Activated CD8-positive, alpha-beta T cell treated with anti-CD3 and anti-CD28 coated beads, Interleukin-2, amount 10 ng/mL, durations not matched to agents 7 days and 5 days (primary cell): ENCODE measurements around the gene RNU2-63P. TPM values are rescaled to one million over a fixed set of nuclear protein-coding genes. Genes with fewer than 3 reads are reported as not detected.

Experiments used
- total RNA-seq, 2 experiments: library from RNA; stranded (reverse); gene quantifications; one replicate each; pipeline ENCODE4 v1.2.3, GENCODE V29; 2021

RNU2-63P gene
- total RNA-seq, 2 experiments from 2014 or later = 4.5 to 7.0 TPM

Other genes with a start within 250 kb of the RNU2-63P start
- 1 to 10 TPM; 3.1 to 3.8 TPM for gene RGPD2, start 190.8 kb downstream of the RNU2-63P start, total RNA-seq
- gene KRCC1, start 39.2 kb upstream of the RNU2-63P start, total RNA-seq = 10 to 100 TPM; 18.9 to 20.4 TPM
- not detected for gene SMYD1, start 51.3 kb upstream of the RNU2-63P start, total RNA-seq
- not detected for gene FABP1, start 111.5 kb upstream of the RNU2-63P start, total RNA-seq
- gene THNSL2, start 153.8 kb upstream of the RNU2-63P start, total RNA-seq = not detected